Limb (tissue), 2 donors: ENCODE measurements around the gene FKBP3.
"Not testable (repeated sequence)": the region's sequence is repeated elsewhere in the genome, so short reads cannot be mapped to it uniquely, and the experiment has no call there.

ENCODE experiments used
- DNase-seq, 2 donors: peaks; one replicate each; pipeline ENCODE4 v3.0.0-alpha.2; 2016; ENCODE audit errors: extremely low spot score in 2 of 2

The FKBP3 gene

GRCh38 chr14:45134051-45134958 is at the start of gene FKBP3:
FKBP3 (minus strand) TSS chr14:45134481; CDS start chr14:45134456, 25 bp downstream.
- DNase-seq: peak; percentile 97 to 99

- no peak for DNase-seq
These were observed 47.5 kb upstream of the FKBP3 start for GRCh38 chr14:45181806-45182205.

GRCh38 chr14:45181329-45181728 is 47.0 kb upstream of the FKBP3 start:
- no peak for DNase-seq

GRCh38 chr14:45177076-45177475 is 42.8 kb upstream of the FKBP3 start:
- no peak for DNase-seq

- DNase-seq: no peak
These were observed 35.6 kb upstream of the FKBP3 start for GRCh38 chr14:45169906-45170305.

- no peak for DNase-seq
These were observed 21.8 kb upstream of the FKBP3 start for GRCh38 chr14:45156067-45156466.

GRCh38 chr14:45150386-45150890 is 16.2 kb upstream of the FKBP3 start:
- no peak for DNase-seq

GRCh38 chr14:45149602-45150001 is 15.3 kb upstream of the FKBP3 start:
- DNase-seq: no peak

- no peak for DNase-seq
These were observed 10.9 kb upstream of the FKBP3 start for GRCh38 chr14:45145214-45145613.

- DNase-seq: no peak
These were observed 10.4 kb upstream of the FKBP3 start for GRCh38 chr14:45144658-45145057.

GRCh38 chr14:45142083-45142482 is 7.8 kb upstream of the FKBP3 start:
- not testable (repeated sequence) for DNase-seq

GRCh38 chr14:45140661-45141187 is 6.4 kb upstream of the FKBP3 start:
- no peak for DNase-seq

- no peak for DNase-seq
These were observed 2.1 kb upstream of the FKBP3 start for GRCh38 chr14:45136399-45136798.

- DNase-seq: peak; percentile 92 to 97
These were observed 1.5 kb upstream of the FKBP3 start, which contains the start of gene FANCM for GRCh38 chr14:45135659-45136395. FANCM (plus strand) TSS chr14:45135930; CDS start chr14:45136032, 102 bp downstream.

- DNase-seq: no peak
These were observed 875 bp upstream of the FKBP3 start for GRCh38 chr14:45135156-45135555.

- DNase-seq: no peak
These were observed 614 bp downstream of the FKBP3 start for GRCh38 chr14:45133683-45134050.

- DNase-seq: no peak
These were observed 5.2 kb downstream of the FKBP3 start for GRCh38 chr14:45128963-45129629.

GRCh38 chr14:45125754-45126153 is 8.5 kb downstream of the FKBP3 start:
- DNase-seq: no peak

- no peak for DNase-seq
These were observed 11.0 kb downstream of the FKBP3 start for GRCh38 chr14:45123271-45123670.

GRCh38 chr14:45120096-45120495 is 14.2 kb downstream of the FKBP3 start:
- DNase-seq: no peak

- DNase-seq: no peak
These were observed 15.7 kb downstream of the FKBP3 start for GRCh38 chr14:45118594-45118993.
